ENCODE results near the gene CARD19. TPM values are rescaled to one million over a fixed set of nuclear protein-coding genes. Genes with fewer than 3 reads are reported as not detected.

Gene CARD19
- total and polyA plus RNA-seq, 2 donors (not counting 1 experiment from before 2014, with no cell fraction given) = 31.9 to 63.4 TPM

DNA sequence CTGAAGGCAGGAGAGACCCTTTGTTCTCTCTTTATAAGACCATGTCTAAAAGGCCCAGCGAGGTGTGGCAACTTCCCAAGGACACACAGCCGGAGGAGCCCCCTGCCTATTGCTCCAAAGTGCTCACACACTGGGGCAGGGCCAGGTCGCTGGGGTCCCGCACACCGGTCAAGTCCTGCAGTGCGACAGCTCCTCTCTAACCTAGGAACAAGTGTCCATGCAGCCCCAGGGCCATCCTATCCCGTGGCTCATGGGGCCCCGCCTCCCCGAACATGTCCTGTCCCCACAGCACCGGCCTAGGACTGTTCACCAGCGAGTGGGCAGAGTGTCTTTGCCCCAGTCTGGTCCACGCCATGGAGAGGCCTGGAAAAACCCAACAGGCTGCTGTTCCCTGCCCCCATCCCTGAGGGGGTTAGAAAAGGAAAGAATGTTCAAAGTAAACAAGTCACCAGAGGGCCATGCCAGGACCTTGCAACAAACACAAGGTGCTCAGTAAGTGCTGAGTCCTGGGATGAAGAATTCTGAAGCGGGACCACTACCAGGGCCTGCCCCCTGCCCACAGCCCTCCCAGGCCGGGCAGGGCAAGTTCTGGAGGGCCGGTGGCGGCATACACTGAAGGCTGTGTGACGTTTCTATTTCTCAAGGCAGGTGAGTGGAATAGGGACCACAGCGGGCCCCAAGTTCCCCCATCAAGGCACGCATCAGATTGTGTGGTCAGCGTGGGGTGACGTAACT, 37.1 kb downstream of the CARD19 start:
- Histone ChIP-seq H3K9me3 (ENCODE audit: control extremely low read depth in 1 of 3, control insufficient read depth in 2 of 3, insufficient read depth in 1 of 3, low read length in 2 of 3) (peaks cover 0 to under 1% (median 0%) of the 10 kb centered on the region in 3 donors), H4K20me1 (ENCODE audit: control insufficient read depth, insufficient read depth, low read length, poor library complexity, severe bottlenecking) (peaks cover 12% of the 10 kb centered on the region), H3K9ac (ENCODE audit: low read length) (peak overlapping the region; percentile 84), H3K36me3 (replicated peaks in 1 of 2; ENCODE audit: control extremely low read depth in 1 of 2, control insufficient read depth in 1 of 2, extremely low read depth in 1 of 2, insufficient read depth in 2 of 2, low read length in 1 of 2) (no peaks in the 10 kb centered on the region), H3K27me3 (replicated peaks in 1 of 4; ENCODE audit: control extremely low read depth in 1 of 4, control insufficient read depth in 3 of 4, insufficient read depth in 4 of 4, low read length in 3 of 4) (peaks cover 0 to 13% (median 0%) of the 10 kb centered on the region in 4 experiments), H2AFZ (ENCODE audit: insufficient read depth, low read depth, low read length, poor library complexity, severe bottlenecking) (peak overlapping the region; percentile 65), H3K4me1 (ENCODE audit: control insufficient read depth in 2 of 2, insufficient read depth in 2 of 2, low read length in 2 of 2) (peaks cover 20 to 29% of the 10 kb centered on the region in 2 donors), H3K27ac (ENCODE audit: low read length in 2 of 2) (peak overlapping the region in 1 of 2 donors; percentile 76), H3K79me2 (ENCODE audit: control insufficient read depth, insufficient read depth, low read length) (peaks cover 19% of the 10 kb centered on the region), H3K4me2 (replicated peaks; ENCODE audit: low read depth, low read length, poor library complexity, severe bottlenecking) (peak overlapping the region; percentile 94), H3K4me3 (ENCODE audit: control extremely low read depth in 1 of 5, extremely low read depth in 1 of 5, insufficient read depth in 1 of 5, low read depth in 2 of 5, low read length in 4 of 5) (peak overlapping the region; percentile 16 to 77 (median 67))
- ChIA-PET CTCF (interaction anchor here (0.7 to 2.0 kb wide), 2 partner anchors 15 to 24 kb away, joined by 4 to 9 read pairs; no protein-coding TSS in a partner anchor), POLR2A (interaction anchor here (1.1 kb wide), 1 partner anchor 69 kb away, joined by 5 read pairs; no protein-coding TSS in a partner anchor)
- intact Hi-C loops (cut with micrococcal nuclease) = loop anchor here (10.0 kb wide), 1 partner anchor 432 kb away; no protein-coding TSS in a partner anchor
- Mint-ChIP-seq H3K9me3 (ENCODE audit: insufficient read depth) (no peaks in the 10 kb centered on the region), H3K27ac (peak overlapping the region; percentile 78), H3K4me3 (peak overlapping the region; percentile 90), H3K27me3 (no peaks in the 10 kb centered on the region), H3K4me1 (peaks cover 41% of the 10 kb centered on the region)
- TF ChIP-seq, protein P1, sequence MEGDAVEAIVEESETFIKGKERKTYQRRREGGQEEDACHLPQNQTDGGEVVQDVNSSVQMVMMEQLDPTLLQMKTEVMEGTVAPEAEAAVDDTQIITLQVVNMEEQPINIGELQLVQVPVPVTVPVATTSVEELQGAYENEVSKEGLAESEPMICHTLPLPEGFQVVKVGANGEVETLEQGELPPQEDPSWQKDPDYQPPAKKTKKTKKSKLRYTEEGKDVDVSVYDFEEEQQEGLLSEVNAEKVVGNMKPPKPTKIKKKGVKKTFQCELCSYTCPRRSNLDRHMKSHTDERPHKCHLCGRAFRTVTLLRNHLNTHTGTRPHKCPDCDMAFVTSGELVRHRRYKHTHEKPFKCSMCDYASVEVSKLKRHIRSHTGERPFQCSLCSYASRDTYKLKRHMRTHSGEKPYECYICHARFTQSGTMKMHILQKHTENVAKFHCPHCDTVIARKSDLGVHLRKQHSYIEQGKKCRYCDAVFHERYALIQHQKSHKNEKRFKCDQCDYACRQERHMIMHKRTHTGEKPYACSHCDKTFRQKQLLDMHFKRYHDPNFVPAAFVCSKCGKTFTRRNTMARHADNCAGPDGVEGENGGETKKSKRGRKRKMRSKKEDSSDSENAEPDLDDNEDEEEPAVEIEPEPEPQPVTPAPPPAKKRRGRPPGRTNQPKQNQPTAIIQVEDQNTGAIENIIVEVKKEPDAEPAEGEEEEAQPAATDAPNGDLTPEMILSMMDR (IDR thresholded peaks at IDR 0.05) = no peak
- no peak for TF ChIP-seq EZH2 (IDR thresholded peaks at IDR 0.05; ENCODE audit: borderline replicate concordance, insufficient read depth, low read depth, low read length, poor library complexity, severe bottlenecking)
- 47% methylated on average over 19 of the region's 21 CpGs for WGBS (ENCODE audit: insufficient coverage)
- DNase-seq (peak; percentile 80), ATAC-seq (ENCODE audit: low read depth) (peak; percentile 18)

DNA sequence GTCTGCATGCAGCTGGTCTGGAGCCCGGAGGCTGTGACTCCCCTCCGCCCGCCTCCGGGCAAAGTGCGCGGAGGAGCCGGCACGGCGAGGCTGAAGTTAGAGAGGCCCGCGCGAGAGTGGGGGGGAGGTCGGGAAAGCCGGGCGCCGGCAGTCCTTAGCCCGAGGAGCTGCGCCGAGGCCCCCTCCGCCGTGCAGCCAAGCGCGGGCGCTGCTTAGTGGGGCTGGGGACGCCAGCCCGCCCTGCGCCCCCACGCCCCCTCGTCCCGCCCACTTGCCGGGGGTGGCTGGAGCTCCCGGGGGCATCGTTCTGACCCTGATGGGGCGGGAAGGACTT, 37.6 kb downstream of the CARD19 start:
- Histone ChIP-seq H3K4me2 (replicated peaks; ENCODE audit: low read depth, low read length, poor library complexity, severe bottlenecking) (peak overlapping the region; percentile 94), H3K27ac (ENCODE audit: low read length in 2 of 2) (peak overlapping the region in 1 of 2 donors; percentile 76), H2AFZ (ENCODE audit: insufficient read depth, low read depth, low read length, poor library complexity, severe bottlenecking) (peak overlapping the region; percentile 65), H3K79me2 (ENCODE audit: control insufficient read depth, insufficient read depth, low read length) (peaks cover 19% of the 10 kb centered on the region), H4K20me1 (ENCODE audit: control insufficient read depth, insufficient read depth, low read length, poor library complexity, severe bottlenecking) (peaks cover 12% of the 10 kb centered on the region), H3K4me1 (ENCODE audit: control insufficient read depth in 2 of 2, insufficient read depth in 2 of 2, low read length in 2 of 2) (peaks cover 25 to 33% of the 10 kb centered on the region in 2 donors), H3K9ac (ENCODE audit: low read length) (peak overlapping the region; percentile 84), H3K9me3 (ENCODE audit: control extremely low read depth in 1 of 3, control insufficient read depth in 2 of 3, insufficient read depth in 1 of 3, low read length in 2 of 3) (peaks cover 0 to 6% (median 3%) of the 10 kb centered on the region in 3 donors), H3K27me3 (replicated peaks in 1 of 4; ENCODE audit: control extremely low read depth in 1 of 4, control insufficient read depth in 3 of 4, insufficient read depth in 4 of 4, low read length in 3 of 4) (peaks cover 0 to 13% (median 0%) of the 10 kb centered on the region in 4 experiments), H3K4me3 (ENCODE audit: control extremely low read depth in 1 of 5, extremely low read depth in 1 of 5, insufficient read depth in 1 of 5, low read depth in 2 of 5, low read length in 4 of 5) (peak overlapping the region; percentile 16 to 77 (median 67)), H3K36me3 (replicated peaks in 1 of 2; ENCODE audit: control extremely low read depth in 1 of 2, control insufficient read depth in 1 of 2, extremely low read depth in 1 of 2, insufficient read depth in 2 of 2, low read length in 1 of 2) (no peaks in the 10 kb centered on the region)
- ChIA-PET POLR2A (interaction anchor here (0.7 to 1.1 kb wide), 2 partner anchors 69 to 170 kb away, joined by 3 to 5 read pairs; no protein-coding TSS in a partner anchor), CTCF (interaction anchor here (0.7 to 2.0 kb wide), 2 partner anchors 15 to 24 kb away, joined by 4 to 9 read pairs; no protein-coding TSS in a partner anchor)
- no peak for ATAC-seq (ENCODE audit: low read depth)
- peak overlapping the region; percentile 90 for H3K4me3 Mint-ChIP-seq
- TF ChIP-seq EZH2 (IDR thresholded peaks at IDR 0.05; ENCODE audit: borderline replicate concordance, insufficient read depth, low read depth, low read length, poor library complexity, severe bottlenecking) = no peak
- TF ChIP-seq, protein P1 (IDR thresholded peaks at IDR 0.05) = no peak
- intact Hi-C loops (cut with micrococcal nuclease) = loop anchor here (1.0 to 10.0 kb wide), 4 partner anchors 13 to 431 kb away; partner anchors contain the start of gene SUSD3
- no peaks in the 10 kb centered on the region for H3K27me3 Mint-ChIP-seq
- peaks cover 42% of the 10 kb centered on the region for H3K4me1 Mint-ChIP-seq
- peaks cover 3% of the 10 kb centered on the region for H3K9me3 Mint-ChIP-seq (ENCODE audit: insufficient read depth)
- H3K27ac Mint-ChIP-seq = peak overlapping the region; percentile 78
- WGBS (ENCODE audit: insufficient coverage) = 0% methylated on average over 30 of the region's 34 CpGs
- no peak for DNase-seq
